ENCODE measurements around the gene MRPL44.
"Not testable (repeated sequence)": the region's sequence is repeated elsewhere in the genome, so short reads cannot be mapped to it uniquely, and the experiment has no call there.

Gene MRPL44

GRCh38 chr2:223972656-223973102, 15.4 kb downstream of the MRPL44 start:
- DNase-seq = no peak

- DNase-seq = no peak
Measured at GRCh38 chr2:223973606-223974005, 16.3 kb downstream of the MRPL44 start.

GRCh38 chr2:223976635-223977226, 19.5 kb downstream of the MRPL44 start:
- no peak for DNase-seq

GRCh38 chr2:223978451-223978850, 21.2 kb downstream of the MRPL44 start:
- no peak for DNase-seq

GRCh38 chr2:223979730-223980396, 22.6 kb downstream of the MRPL44 start:
- no peak for DNase-seq

GRCh38 chr2:223980397-223980735, 23.1 kb downstream of the MRPL44 start:
- no peak for DNase-seq

DNA sequence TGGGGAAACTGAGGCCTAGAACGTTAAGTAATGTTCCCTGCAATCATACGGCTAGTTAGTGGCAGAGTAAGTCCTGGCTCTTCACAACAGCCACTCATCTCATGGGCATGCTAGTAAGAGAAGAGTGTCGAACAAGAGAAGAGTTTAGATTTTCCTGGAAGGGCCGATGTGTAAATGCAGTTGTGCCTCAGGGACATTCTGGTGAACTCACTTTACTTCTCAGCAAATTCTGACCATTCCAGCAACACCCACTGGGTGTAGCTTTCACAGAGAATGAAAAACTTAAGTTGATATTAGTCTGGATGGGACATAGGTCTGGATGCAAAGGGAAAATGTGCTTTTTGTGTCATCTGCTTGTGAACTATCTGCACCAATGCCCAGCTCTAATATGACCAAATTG, 23.5 kb downstream of the MRPL44 start:
- no peak for DNase-seq

DNA sequence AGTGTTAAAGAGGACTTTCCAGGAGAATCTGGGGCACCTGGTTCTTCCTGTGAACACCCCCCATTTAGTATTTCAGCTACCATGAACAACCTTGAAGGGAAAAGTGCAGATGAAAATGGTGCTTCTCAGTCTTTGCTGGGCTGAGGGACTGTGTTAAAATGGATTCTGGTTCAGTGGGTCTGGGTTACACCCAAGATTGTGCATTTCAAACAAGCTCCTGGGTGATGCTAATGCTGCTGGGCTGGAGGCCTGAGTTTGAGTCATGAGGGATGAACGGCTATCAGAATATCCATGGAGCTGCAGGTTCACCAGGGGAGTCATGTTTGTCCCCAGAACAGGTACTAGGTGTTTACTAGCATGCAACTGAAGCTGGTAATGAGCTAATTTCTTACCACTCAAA, 24.0 kb downstream of the MRPL44 start:
- DNase-seq = no peak

GRCh38 chr2:223989206-223989855, 32.1 kb downstream of the MRPL44 start:
- DNase-seq = no peak

- DNase-seq = no peak
Measured at GRCh38 chr2:223989856-223990232, 32.6 kb downstream of the MRPL44 start.

GRCh38 chr2:223991611-223992010, 34.3 kb downstream of the MRPL44 start:
- DNase-seq = no peak

DNA sequence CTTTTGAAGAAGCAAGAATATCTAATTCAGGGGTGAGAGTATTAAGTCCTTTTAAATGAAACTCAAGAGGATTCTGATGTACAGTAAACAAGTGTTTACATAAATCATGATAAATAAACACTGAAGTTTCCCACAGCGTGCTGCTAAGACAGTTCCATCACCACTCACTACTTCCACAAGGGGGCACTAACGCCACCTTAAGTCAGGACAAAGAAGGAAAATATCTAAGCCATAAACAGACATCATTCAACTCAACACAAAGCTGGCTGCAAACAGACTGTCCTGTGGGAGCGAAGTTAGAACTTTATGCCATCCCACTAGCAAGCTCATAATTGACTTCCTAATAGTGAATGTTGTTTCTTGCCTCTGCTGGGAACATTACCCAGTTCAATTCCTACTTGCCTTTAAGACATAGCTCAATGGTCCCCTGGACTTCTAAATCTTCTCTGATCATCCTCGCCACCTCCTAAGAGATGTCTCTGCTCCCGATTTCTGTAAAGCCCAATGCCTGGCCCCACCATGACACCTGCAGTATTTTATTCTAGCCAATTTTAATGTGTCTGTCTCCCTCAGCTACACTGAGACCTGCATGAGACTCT, 36.5 kb downstream of the MRPL44 start:
- DNase-seq = peak; percentile 29

- no peak for DNase-seq
Measured at GRCh38 chr2:223994562-223995162, 37.4 kb downstream of the MRPL44 start.

DNA sequence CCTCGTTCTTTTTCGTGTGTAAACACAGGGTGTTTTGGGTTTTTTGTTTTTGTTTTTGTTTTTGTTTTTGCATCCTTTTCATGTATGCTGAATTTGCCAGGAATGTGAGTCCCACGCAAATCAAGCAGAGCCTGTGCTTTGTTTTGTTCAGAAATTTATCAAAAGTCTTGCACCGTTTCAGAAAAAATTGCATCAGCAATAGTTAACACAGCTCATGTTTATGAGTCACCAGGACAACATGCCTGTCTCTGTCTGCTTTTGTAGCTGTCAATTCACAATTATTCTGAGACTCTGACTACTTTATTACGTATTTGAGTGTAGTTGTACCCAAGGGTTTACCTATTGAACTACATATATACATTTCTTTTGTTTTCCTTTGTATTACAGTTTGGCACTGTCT, 38.3 kb downstream of the MRPL44 start:
- DNase-seq = no peak

- no peak for DNase-seq
Measured at GRCh38 chr2:223996391-223996790, 39.1 kb downstream of the MRPL44 start.

DNA sequence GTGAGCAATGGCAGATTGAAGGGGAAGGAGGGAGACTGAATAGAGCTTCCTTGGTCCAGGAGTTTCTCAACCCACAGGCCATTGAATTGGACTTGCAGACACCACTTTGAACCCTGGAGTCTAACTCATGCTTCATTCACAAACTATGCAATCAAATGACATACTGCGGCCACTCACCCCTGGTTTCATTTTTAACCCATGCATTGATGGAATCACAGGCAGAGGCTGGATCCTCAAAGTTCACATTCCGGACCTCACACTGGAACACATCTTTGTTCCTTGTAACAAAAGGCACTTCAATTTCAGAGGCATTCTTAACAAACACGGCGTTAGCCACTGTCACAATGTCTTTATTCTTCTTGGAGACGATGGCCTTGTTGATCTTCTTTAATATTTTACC, 40.7 kb downstream of the MRPL44 start:
- no peak for DNase-seq

GRCh38 chr2:223998948-223999347, 41.7 kb downstream of the MRPL44 start:
- peak; percentile 21 for DNase-seq

GRCh38 chr2:223999862-224000261, 42.6 kb downstream of the MRPL44 start:
- DNase-seq = no peak

DNA sequence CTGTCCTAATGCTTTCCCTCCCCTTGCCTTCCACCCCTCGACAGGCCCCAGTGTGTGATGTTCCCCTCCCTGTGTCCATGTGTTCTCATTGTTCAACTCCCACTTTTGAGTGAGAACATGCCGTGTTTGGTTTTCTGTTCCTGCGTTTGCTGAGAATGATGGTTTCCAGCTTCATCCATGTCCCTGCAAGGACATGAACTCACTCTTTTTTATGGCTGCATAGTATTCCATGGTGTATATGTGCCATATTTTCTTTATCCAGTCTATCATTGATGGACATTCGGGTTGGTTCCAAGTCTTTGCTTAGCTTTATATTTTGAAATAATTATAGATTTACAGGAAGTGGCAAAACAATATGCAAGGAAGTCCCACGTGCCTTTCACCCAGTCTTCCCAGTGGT, 43.4 kb downstream of the MRPL44 start:
- not testable (repeated sequence) for DNase-seq

- DNase-seq = no peak
Measured at GRCh38 chr2:224004105-224004695, 46.9 kb downstream of the MRPL44 start.

- DNase-seq = no peak
Measured at GRCh38 chr2:224008702-224009261, 51.5 kb downstream of the MRPL44 start.

GRCh38 chr2:224009605-224010315, 52.5 kb downstream of the MRPL44 start:
- DNase-seq = no peak
